ENCODE measurements around the gene CXCL3.
"Not testable (repeated sequence)": the region's sequence is repeated elsewhere in the genome, so short reads cannot be mapped to it uniquely, and the experiment has no call there.

CXCL3 gene

GRCh38 chr4:74038425-74039314, at the start of gene CXCL3:
TSS of gene CXCL3 (minus strand) at chr4:74038689. CDS start at chr4:74038611, 78 bp downstream.
- FAIRE-seq = no peak

GRCh38 chr4:74087481-74087880, 49.0 kb upstream of the CXCL3 start:
- FAIRE-seq = no peak

- no peak for FAIRE-seq
Observed at GRCh38 chr4:74085669-74086068, 47.2 kb upstream of the CXCL3 start.

- no peak for FAIRE-seq
Observed at GRCh38 chr4:74084984-74085383, 46.5 kb upstream of the CXCL3 start.

GRCh38 chr4:74083546-74083945, 45.1 kb upstream of the CXCL3 start:
- no peak for FAIRE-seq

- no peak for FAIRE-seq
Observed at GRCh38 chr4:74081035-74081434, 42.5 kb upstream of the CXCL3 start.

- FAIRE-seq = not testable (repeated sequence)
Observed at GRCh38 chr4:74080351-74080750, 41.9 kb upstream of the CXCL3 start.

GRCh38 chr4:74079024-74079423, 40.5 kb upstream of the CXCL3 start:
- FAIRE-seq = not testable (repeated sequence)

- FAIRE-seq = no peak
Observed at GRCh38 chr4:74073358-74073757, 34.9 kb upstream of the CXCL3 start.

GRCh38 chr4:74072739-74073138, 34.2 kb upstream of the CXCL3 start:
- FAIRE-seq = no peak

GRCh38 chr4:74067586-74067985, 29.1 kb upstream of the CXCL3 start:
- FAIRE-seq = no peak

- no peak for FAIRE-seq
Observed at GRCh38 chr4:74066232-74066631, 27.7 kb upstream of the CXCL3 start.

GRCh38 chr4:74065115-74065642, 26.7 kb upstream of the CXCL3 start:
- FAIRE-seq = no peak

GRCh38 chr4:74063859-74064258, 25.4 kb upstream of the CXCL3 start:
- no peak for FAIRE-seq

- no peak for FAIRE-seq
Observed at GRCh38 chr4:74062953-74063352, 24.5 kb upstream of the CXCL3 start.

- no peak for FAIRE-seq
Observed at GRCh38 chr4:74061430-74061829, 22.9 kb upstream of the CXCL3 start.

GRCh38 chr4:74059161-74059829, 20.8 kb upstream of the CXCL3 start:
- no peak for FAIRE-seq

- no peak for FAIRE-seq
Observed at GRCh38 chr4:74058048-74058651, 19.7 kb upstream of the CXCL3 start.

GRCh38 chr4:74057588-74057987, 19.1 kb upstream of the CXCL3 start:
- no peak for FAIRE-seq

- no peak for FAIRE-seq
Observed at GRCh38 chr4:74056858-74057562, 18.5 kb upstream of the CXCL3 start.

GRCh38 chr4:74056114-74056857, 17.8 kb upstream of the CXCL3 start:
- FAIRE-seq = no peak

GRCh38 chr4:74055498-74055897, 17.0 kb upstream of the CXCL3 start:
- FAIRE-seq = no peak

All from A204.1 (cell line).